ENCODE data around the gene CYP4F2.
"Not testable (repeated sequence)": the region's sequence is repeated elsewhere in the genome, so short reads cannot be mapped to it uniquely, and the experiment has no call there.

CYP4F2 gene

DNA sequence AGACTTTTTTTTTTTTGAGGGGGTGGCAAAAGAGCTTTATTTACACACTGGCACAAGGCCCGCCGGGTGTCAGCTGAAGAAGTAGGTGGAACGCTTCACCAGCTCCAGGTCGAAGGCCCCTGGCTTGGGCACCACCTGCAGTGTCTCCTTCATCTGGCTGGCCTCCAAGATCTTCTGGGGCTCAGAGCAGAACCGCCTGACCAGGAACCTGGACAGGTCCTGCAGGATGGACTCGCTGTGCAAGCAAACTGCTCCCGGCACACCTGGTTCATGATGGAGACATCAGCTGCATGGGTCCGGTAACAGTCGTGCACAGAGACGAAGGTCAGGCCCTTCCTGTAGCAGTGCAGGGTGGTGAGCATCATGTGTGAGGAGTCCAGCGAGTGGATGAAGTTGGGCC is 4.4 kb upstream of the CYP4F2 start:
- H2BK5ac ChIP-seq (ENCODE audit: low read depth, low read length, poor library complexity), result no peak overlapping the region
- H3K79me2 ChIP-seq (ENCODE audit: control insufficient read depth, insufficient read depth, low read length, poor library complexity), result no peaks in the 10 kb centered on the region
- no peak overlapping the region for H3K9ac ChIP-seq (ENCODE audit: low read length)
- H3K9me3 ChIP-seq (ENCODE audit: insufficient read depth, low read depth, low read length), result peaks cover 20% of the 10 kb centered on the region
- H3K36me3 ChIP-seq (ENCODE audit: control insufficient read depth in 1 of 2, insufficient read depth in 2 of 2, low read length in 2 of 2), result no peaks in the 10 kb centered on the region
- no peak overlapping the region for H3K23ac ChIP-seq (ENCODE audit: low read length)
- H3K18ac ChIP-seq (ENCODE audit: low read length), result no peak overlapping the region
- no peaks in the 10 kb centered on the region for H3K79me1 ChIP-seq (ENCODE audit: low read length)
- no peak overlapping the region for H2BK12ac ChIP-seq (ENCODE audit: low read length)
- no peak for DNase-seq
- no peak overlapping the region for H3K4ac ChIP-seq (ENCODE audit: low read depth, low read length)
- no peak overlapping the region for H2AFZ ChIP-seq (ENCODE audit: insufficient read depth, low read length, poor library complexity)
- no peak overlapping the region for H4K12ac ChIP-seq (ENCODE audit: low read depth, low read length)
- WGBS (ENCODE audit: extremely low coverage, insufficient coverage, insufficient read length), result no CpG with 5 or more reads among the region's 11 CpGs
- H2AK5ac ChIP-seq (ENCODE audit: low read length), result no peak overlapping the region
- H3K4me3 ChIP-seq (ENCODE audit: low read depth, low read length), result no peak overlapping the region
- H3K14ac ChIP-seq (ENCODE audit: low read length), result no peak overlapping the region
- no peaks in the 10 kb centered on the region for H3K27me3 ChIP-seq (ENCODE audit: insufficient read depth, low read length)
- H2BK120ac ChIP-seq (ENCODE audit: insufficient read depth, low read length, poor library complexity), result no peak overlapping the region
- H3K27ac ChIP-seq (ENCODE audit: low read depth, low read length), result no peak overlapping the region
- no peak overlapping the region for H4K91ac ChIP-seq (ENCODE audit: low read depth, low read length)
- no peak overlapping the region for H4K8ac ChIP-seq (ENCODE audit: low read depth, low read length)
- H3K4me1 ChIP-seq (ENCODE audit: control insufficient read depth in 1 of 2, insufficient read depth in 2 of 2, low read length in 2 of 2), result no peaks in the 10 kb centered on the region
- H3K4me2 ChIP-seq (ENCODE audit: low read length), result no peak overlapping the region

- H3K4me1 ChIP-seq (ENCODE audit: control insufficient read depth in 1 of 2, insufficient read depth in 2 of 2, low read length in 2 of 2), result no peaks in the 10 kb centered on the region
Measured at GRCh38 chr19:15900504-15900903, 2.6 kb upstream of the CYP4F2 start.

DNA sequence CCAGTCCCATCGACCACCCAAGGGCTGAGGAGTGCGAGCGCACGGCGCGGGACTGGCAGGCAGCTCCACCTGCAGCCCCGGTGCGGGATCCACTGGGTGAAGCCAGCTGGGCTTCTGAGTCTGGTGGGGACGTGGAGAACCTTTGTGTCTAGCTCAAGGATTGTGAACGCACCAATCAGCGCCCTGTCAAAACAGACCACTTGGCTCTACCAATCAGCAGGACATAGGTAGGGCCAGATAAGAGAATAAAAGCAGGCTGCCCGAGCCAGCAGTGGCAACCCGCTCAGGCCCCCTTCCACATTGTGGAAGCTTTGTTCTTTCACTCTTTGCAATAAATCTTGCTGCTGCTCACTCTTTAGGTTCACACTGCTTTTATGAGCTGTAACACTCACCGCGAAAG is 2.2 kb upstream of the CYP4F2 start:
- not testable (repeated sequence) for H3K79me1 ChIP-seq (ENCODE audit: low read length); H3K27me3 ChIP-seq (ENCODE audit: insufficient read depth, low read length); H2BK5ac ChIP-seq (ENCODE audit: low read depth, low read length, poor library complexity); H3K14ac ChIP-seq (ENCODE audit: low read length); H4K91ac ChIP-seq (ENCODE audit: low read depth, low read length); H2BK120ac ChIP-seq (ENCODE audit: insufficient read depth, low read length, poor library complexity); H3K23ac ChIP-seq (ENCODE audit: low read length); H3K79me2 ChIP-seq (ENCODE audit: control insufficient read depth, insufficient read depth, low read length, poor library complexity); H3K4me1 ChIP-seq (ENCODE audit: control insufficient read depth in 1 of 2, insufficient read depth in 2 of 2, low read length in 2 of 2); H4K8ac ChIP-seq (ENCODE audit: low read depth, low read length); H2AK5ac ChIP-seq (ENCODE audit: low read length); H3K4me3 ChIP-seq (ENCODE audit: low read depth, low read length); H3K27ac ChIP-seq (ENCODE audit: low read depth, low read length); H3K9ac ChIP-seq (ENCODE audit: low read length); H3K36me3 ChIP-seq (ENCODE audit: control insufficient read depth in 1 of 2, insufficient read depth in 2 of 2, low read length in 2 of 2); DNase-seq; H4K12ac ChIP-seq (ENCODE audit: low read depth, low read length); H3K18ac ChIP-seq (ENCODE audit: low read length); H3K4me2 ChIP-seq (ENCODE audit: low read length); H2AFZ ChIP-seq (ENCODE audit: insufficient read depth, low read length, poor library complexity); H3K4ac ChIP-seq (ENCODE audit: low read depth, low read length); H2BK12ac ChIP-seq (ENCODE audit: low read length)
- H3K9me3 ChIP-seq (ENCODE audit: insufficient read depth, low read depth, low read length), result peaks cover 34% of the 10 kb centered on the region
- WGBS (ENCODE audit: extremely low coverage, insufficient coverage, insufficient read length), result no CpG with 5 or more reads among the region's 15 CpGs

More at GRCh38 chr19:15900504-15900903, 2.6 kb upstream of the CYP4F2 start:
- DNase-seq, result no peak
- H2AFZ ChIP-seq (ENCODE audit: insufficient read depth, low read length, poor library complexity), result no peak overlapping the region
- no peaks in the 10 kb centered on the region for H3K36me3 ChIP-seq (ENCODE audit: control insufficient read depth in 1 of 2, insufficient read depth in 2 of 2, low read length in 2 of 2)
- no peaks in the 10 kb centered on the region for H3K79me2 ChIP-seq (ENCODE audit: control insufficient read depth, insufficient read depth, low read length, poor library complexity)
- H2BK120ac ChIP-seq (ENCODE audit: insufficient read depth, low read length, poor library complexity), result no peak overlapping the region
- no peaks in the 10 kb centered on the region for H3K79me1 ChIP-seq (ENCODE audit: low read length)
- no peak overlapping the region for H3K4me3 ChIP-seq (ENCODE audit: low read depth, low read length)
- no peak overlapping the region for H3K27ac ChIP-seq (ENCODE audit: low read depth, low read length)
- H2AK5ac ChIP-seq (ENCODE audit: low read length), result no peak overlapping the region
- H4K12ac ChIP-seq (ENCODE audit: low read depth, low read length), result no peak overlapping the region
- H4K91ac ChIP-seq (ENCODE audit: low read depth, low read length), result no peak overlapping the region
- H4K8ac ChIP-seq (ENCODE audit: low read depth, low read length), result no peak overlapping the region
- H3K18ac ChIP-seq (ENCODE audit: low read length), result no peak overlapping the region
- no peak overlapping the region for H3K4me2 ChIP-seq (ENCODE audit: low read length)
- H2BK12ac ChIP-seq (ENCODE audit: low read length), result no peak overlapping the region
- no peak overlapping the region for H2BK5ac ChIP-seq (ENCODE audit: low read depth, low read length, poor library complexity)
- H3K9me3 ChIP-seq (ENCODE audit: insufficient read depth, low read depth, low read length), result peaks cover 31% of the 10 kb centered on the region
- H3K9ac ChIP-seq (ENCODE audit: low read length), result no peak overlapping the region
- no peak overlapping the region for H3K23ac ChIP-seq (ENCODE audit: low read length)
- WGBS (ENCODE audit: extremely low coverage, insufficient coverage, insufficient read length), result no CpG with 5 or more reads among the region's 11 CpGs
- H3K27me3 ChIP-seq (ENCODE audit: insufficient read depth, low read length), result no peaks in the 10 kb centered on the region
- H3K4ac ChIP-seq (ENCODE audit: low read depth, low read length), result no peak overlapping the region
- H3K14ac ChIP-seq (ENCODE audit: low read length), result no peak overlapping the region

GRCh38 chr19:15899561-15899960 is 1.7 kb upstream of the CYP4F2 start:
- not testable (repeated sequence) for H3K4ac ChIP-seq (ENCODE audit: low read depth, low read length); H2AK5ac ChIP-seq (ENCODE audit: low read length); H3K14ac ChIP-seq (ENCODE audit: low read length); H3K4me3 ChIP-seq (ENCODE audit: low read depth, low read length); H3K18ac ChIP-seq (ENCODE audit: low read length); H2AFZ ChIP-seq (ENCODE audit: insufficient read depth, low read length, poor library complexity); H2BK5ac ChIP-seq (ENCODE audit: low read depth, low read length, poor library complexity); H3K36me3 ChIP-seq (ENCODE audit: control insufficient read depth in 1 of 2, insufficient read depth in 2 of 2, low read length in 2 of 2); H3K4me1 ChIP-seq (ENCODE audit: control insufficient read depth in 1 of 2, insufficient read depth in 2 of 2, low read length in 2 of 2); H3K27me3 ChIP-seq (ENCODE audit: insufficient read depth, low read length); H3K23ac ChIP-seq (ENCODE audit: low read length); H3K27ac ChIP-seq (ENCODE audit: low read depth, low read length); H4K8ac ChIP-seq (ENCODE audit: low read depth, low read length); H3K9ac ChIP-seq (ENCODE audit: low read length); H3K4me2 ChIP-seq (ENCODE audit: low read length); H3K79me2 ChIP-seq (ENCODE audit: control insufficient read depth, insufficient read depth, low read length, poor library complexity); H4K12ac ChIP-seq (ENCODE audit: low read depth, low read length); H2BK12ac ChIP-seq (ENCODE audit: low read length); H4K91ac ChIP-seq (ENCODE audit: low read depth, low read length); H3K79me1 ChIP-seq (ENCODE audit: low read length); H2BK120ac ChIP-seq (ENCODE audit: insufficient read depth, low read length, poor library complexity); DNase-seq
- H3K9me3 ChIP-seq (ENCODE audit: insufficient read depth, low read depth, low read length), result peaks cover 39% of the 10 kb centered on the region
- WGBS (ENCODE audit: extremely low coverage, insufficient coverage, insufficient read length), result no CpG with 5 or more reads among the region's 30 CpGs

Measured in trophoblast cell (in vitro differentiated cells and primary cell).